Neural cell (in vitro differentiated cells): ENCODE results near the gene GRIK2. TPM values are rescaled to one million over a fixed set of nuclear protein-coding genes. Genes with fewer than 3 reads are reported as not detected.

Experiments used
- H2AFZ ChIP-seq: fragments of 200-600, 300-800 bp; sonication (generic), shearing (Covaris generic); 2 replicates; pipeline ENCODE4 v1.6.0; 2014; ENCODE audit warnings: low read depth, mild to moderate bottlenecking, antibody characterized with exemption, low read length, moderate library complexity
- H3F3A ChIP-seq: fragments of 200-600 bp; shearing (Covaris generic); 2 replicates; pipeline ENCODE4 v1.6.1; 2016; ENCODE audit warnings: mild to moderate bottlenecking, moderate library complexity, mixed read lengths, antibody characterized with exemption, low read length; ENCODE audit not compliant: insufficient read depth, poor library complexity, severe bottlenecking
- H3K27ac ChIP-seq: fragments of 200-600, 300-800 bp; sonication (generic), shearing (Covaris generic); 2 replicates; pipeline ENCODE4 v1.5.1; 2014; ENCODE audit warnings: mild to moderate bottlenecking, low read length, moderate library complexity
- H3K27me3 ChIP-seq: fragments of 300-800, 200-600 bp; sonication (generic), shearing (Covaris generic); 2 replicates; pipeline ENCODE4 v1.6.0; 2014; ENCODE audit warnings: mild to moderate bottlenecking, low read depth, low read length, moderate library complexity; ENCODE audit not compliant: insufficient read depth
- H3K36me3 ChIP-seq: fragments of 300-800, 200-600 bp; sonication (generic), shearing (Covaris generic); 2 replicates; pipeline ENCODE4 v1.5.1; 2014; ENCODE audit warnings: mild to moderate bottlenecking, antibody characterized with exemption, low read length, moderate library complexity; ENCODE audit not compliant: insufficient read depth
- H3K4me2 ChIP-seq: fragments of 300-800, 200-600 bp; sonication (generic), shearing (Covaris generic); 2 replicates; pipeline ENCODE4 v1.6.0; 2014; ENCODE audit warnings: mild to moderate bottlenecking, low read length
- H3K4me3 ChIP-seq: fragments of 300-800, 200-600 bp; sonication (generic), shearing (Covaris generic); 2 replicates; pipeline ENCODE4 v1.5.1; 2014; ENCODE audit warnings: mild to moderate bottlenecking, low read length, moderate library complexity
- H3K79me2 ChIP-seq: fragments of 200-600 bp; shearing (Covaris generic); replicated peaks from 2 replicates; pipeline ENCODE4 v1.6.0; 2014; ENCODE audit warnings: mild to moderate bottlenecking, low read length, moderate library complexity; ENCODE audit not compliant: insufficient read depth
- H3K9ac ChIP-seq: fragments of 300-800, 200-600 bp; sonication (generic), shearing (Covaris generic); 2 replicates; pipeline ENCODE4 v1.6.1; 2016; ENCODE audit warnings: mild to moderate bottlenecking, low read length, mixed read lengths
- H3K9me2 ChIP-seq: fragments of 200-600 bp; shearing (Covaris generic); 2 replicates; pipeline ENCODE4 v1.6.1; 2016; ENCODE audit warnings: mild to moderate bottlenecking, low read length, mixed read lengths; ENCODE audit not compliant: insufficient read depth
- H3K9me3 ChIP-seq: fragments of 200-600, 300-800 bp; sonication (generic), shearing (Covaris generic); 2 replicates; pipeline ENCODE4 v1.6.1; 2016; ENCODE audit warnings: mild to moderate bottlenecking, mixed run types, low read length, moderate library complexity, mixed read lengths
- H4K20me1 ChIP-seq: fragments of 200-600 bp; shearing (Covaris generic); 2 replicates; pipeline ENCODE4 v1.6.1; 2016; ENCODE audit warnings: mild to moderate bottlenecking, mixed run types; ENCODE audit not compliant: insufficient read depth
- CTCF ChIP-seq: fragments of 450-650 bp; IDR thresholded peaks from 2 replicates; pipeline ENCODE4 v1.5.1; 2014; ENCODE audit warnings: antibody characterized with exemption, mild to moderate bottlenecking, moderate library complexity; ENCODE audit not compliant: poor library complexity, severe bottlenecking
- EP300 ChIP-seq: fragments of 450-650 bp; conservative IDR thresholded peaks from 2 replicates; pipeline ENCODE4 v1.6.1; 2014; ENCODE audit warnings: antibody characterized with exemption, mild to moderate bottlenecking, moderate library complexity; ENCODE audit not compliant: poor library complexity, severe bottlenecking
- EZH2 ChIP-seq: fragments of 200-600, 300-800 bp; shearing (Covaris generic), sonication (generic); IDR thresholded peaks from 2 replicates; pipeline ENCODE4 v1.6.1; 2014; ENCODE audit warnings: antibody characterized with exemption, low read length, borderline replicate concordance, mild to moderate bottlenecking; ENCODE audit not compliant: insufficient read depth, poor library complexity, severe bottlenecking
- MXI1 ChIP-seq: fragments of 450-650 bp; conservative IDR thresholded peaks from 2 replicates; pipeline ENCODE4 v1.6.1; 2014; ENCODE audit warnings: antibody characterized with exemption, mild to moderate bottlenecking; ENCODE audit not compliant: poor library complexity, severe bottlenecking
- POLR2AphosphoS5 ChIP-seq: IDR thresholded peaks from 2 replicates; pipeline ENCODE4 v1.6.1; 2012
- RAD21 ChIP-seq: fragments of 450-650 bp; conservative IDR thresholded peaks from 2 replicates; pipeline ENCODE4 v1.6.1; 2014; ENCODE audit warnings: antibody characterized with exemption, mild to moderate bottlenecking, moderate library complexity
- REST ChIP-seq: IDR thresholded peaks from 2 replicates; pipeline ENCODE4 v1.6.1; 2012; ENCODE audit warnings: borderline replicate concordance
- SMC3 ChIP-seq: fragments of 450-650 bp; conservative IDR thresholded peaks from 2 replicates; pipeline ENCODE4 v1.6.1; 2014; ENCODE audit warnings: antibody characterized with exemption, mild to moderate bottlenecking, moderate library complexity; ENCODE audit not compliant: poor library complexity
- TAF1 ChIP-seq: IDR thresholded peaks from 2 replicates; pipeline ENCODE4 v1.6.1; 2012; ENCODE audit warnings: low read depth
- polyA plus RNA-seq: library from polyadenylated mRNA; depleted of rRNA; stranded (reverse); fragments of >200 nt; gene quantifications from 2 replicates; pipeline ENCODE4 v1.2.3, GENCODE V29; 2014

Gene GRIK2
- polyA plus RNA-seq, 1 donor from 2014 or later = 106 TPM

- Histone ChIP-seq H3K9me3 (no peaks in the 10 kb centered on the region), H3K4me3 (no peak overlapping the region), H3K9ac (no peak overlapping the region), H3K36me3 (no peaks in the 10 kb centered on the region), H3K4me2 (no peak overlapping the region), H3K27ac (no peak overlapping the region), H3K9me2 (no peaks in the 10 kb centered on the region), H3K79me2 (no peaks in the 10 kb centered on the region), H4K20me1 (no peaks in the 10 kb centered on the region), H3K27me3 (no peaks in the 10 kb centered on the region), H2AFZ (no peak overlapping the region), H3F3A (no peaks in the 10 kb centered on the region)
- TF ChIP-seq SMC3 = no peak
- no peak for TF ChIP-seq RAD21
- no peak for TF ChIP-seq REST
- no peak for TF ChIP-seq POLR2AphosphoS5
- no peak for TF ChIP-seq EZH2
- no peak for TF ChIP-seq MXI1
- no peak for TF ChIP-seq CTCF
- TF ChIP-seq EP300 = no peak
- TF ChIP-seq TAF1 = no peak
Observed at GRCh38 chr6:101509536-101509935, 116.0 kb downstream of the GRIK2 start.

DNA sequence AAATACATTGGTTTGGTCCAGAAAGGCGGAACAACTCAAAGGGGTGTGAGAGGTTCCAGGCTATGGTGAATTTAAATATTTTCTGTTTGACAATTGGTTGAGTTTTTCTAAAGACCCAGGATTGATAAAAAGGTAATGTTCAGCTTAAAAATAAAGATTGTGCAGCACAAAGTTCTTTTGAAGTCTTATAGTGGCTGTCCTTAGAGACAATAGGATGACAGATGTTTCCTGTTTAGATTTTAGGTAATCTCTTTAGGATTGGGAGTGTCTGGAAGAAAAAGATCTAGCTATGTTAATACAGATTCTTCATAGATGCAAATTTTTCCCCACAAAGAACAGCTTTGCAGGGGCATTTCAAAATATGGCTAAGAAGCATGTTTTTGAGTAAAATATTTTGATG lies 119.7 kb downstream of the GRIK2 start:
- Histone ChIP-seq H3K27me3 (no peaks in the 10 kb centered on the region), H2AFZ (no peak overlapping the region), H3K36me3 (no peaks in the 10 kb centered on the region), H3K9me2 (no peaks in the 10 kb centered on the region), H3K9me3 (no peaks in the 10 kb centered on the region), H3K27ac (no peak overlapping the region), H3F3A (no peaks in the 10 kb centered on the region), H3K4me3 (no peak overlapping the region), H3K79me2 (no peaks in the 10 kb centered on the region), H3K9ac (no peak overlapping the region), H3K4me2 (no peak overlapping the region), H4K20me1 (no peaks in the 10 kb centered on the region)
- TF ChIP-seq CTCF = no peak
- no peak for TF ChIP-seq POLR2AphosphoS5
- TF ChIP-seq SMC3 = no peak
- no peak for TF ChIP-seq MXI1
